GM21576 (cell line): Measurements from ENCODE around the gene ZNF117.
"Not testable (repeated sequence)": the region's sequence is repeated elsewhere in the genome, so short reads cannot be mapped to it uniquely, and the experiment has no call there.

Experiments
- ATAC-seq: cut with Tn5 transposase; IDR thresholded peaks from one replicate; pipeline ENCODE4 v1.9.1; 2021; ENCODE audit warnings: mild to moderate bottlenecking, moderate library complexity; ENCODE audit not compliant: unreplicated experiment

ZNF117 gene

DNA sequence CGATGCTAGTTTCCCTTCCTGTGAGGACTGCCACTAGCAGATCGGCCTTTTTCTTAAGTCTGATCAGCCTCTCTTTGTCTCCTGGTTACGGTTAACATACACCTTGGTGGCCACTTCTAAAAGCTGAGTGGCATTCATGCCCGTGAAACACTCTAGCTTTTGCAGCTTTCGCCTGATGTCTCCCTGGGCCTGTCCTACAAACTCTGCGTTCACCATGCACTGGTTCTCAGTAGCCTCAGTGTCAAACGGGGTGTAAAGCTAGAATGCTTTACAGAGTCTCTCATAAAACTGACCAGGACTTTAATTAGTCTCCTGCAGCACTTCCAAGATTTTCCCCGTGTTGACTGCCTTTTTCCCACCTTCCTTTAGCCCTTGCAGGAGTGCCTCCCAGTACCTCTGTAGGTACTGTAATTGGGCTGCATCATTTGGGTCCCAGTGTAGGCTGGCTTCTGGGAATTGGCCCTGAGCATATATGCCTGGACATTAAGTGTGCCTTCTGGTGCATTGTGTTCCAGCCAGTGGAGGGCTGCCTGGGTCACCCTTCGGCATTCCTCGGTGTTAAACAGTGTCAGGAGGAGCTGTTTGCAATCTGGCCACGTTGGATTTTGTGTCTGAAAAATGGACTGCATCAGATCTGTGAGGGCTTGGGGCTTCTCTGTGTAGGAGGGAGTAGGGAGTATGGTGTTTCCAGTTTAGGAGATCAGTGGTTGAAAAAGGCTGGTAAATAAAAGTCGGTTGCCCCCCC lies 6.5 kb upstream of the ZNF117 start:
- no peak for ATAC-seq

GRCh38 chr7:64996305-64996704 lies 5.5 kb upstream of the ZNF117 start:
- no peak for ATAC-seq

- no peak for ATAC-seq
Measured at GRCh38 chr7:64993901-64994300, 3.1 kb upstream of the ZNF117 start.

DNA sequence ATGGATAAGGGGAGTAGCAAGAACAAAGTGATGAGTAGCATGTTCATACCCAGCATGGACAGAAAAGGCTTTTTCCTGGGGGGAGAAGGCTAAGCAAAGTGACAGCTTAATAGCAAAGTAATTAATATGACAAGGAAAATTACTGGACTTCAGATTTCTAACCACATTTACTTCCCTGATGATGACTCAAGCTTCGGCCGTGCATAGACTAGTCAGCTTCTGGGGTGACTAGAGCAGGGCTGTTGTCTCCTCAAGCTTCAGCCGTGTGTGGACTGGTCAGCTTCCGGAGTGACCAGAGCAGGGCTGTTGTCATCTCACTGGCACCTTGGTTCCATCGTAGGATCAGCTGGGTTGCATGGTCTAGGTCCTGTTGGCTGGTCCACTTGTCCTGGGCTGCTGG lies 2.1 kb upstream of the ZNF117 start:
- no peak for ATAC-seq

- ATAC-seq: no peak
Measured at GRCh38 chr7:64990216-64990615, 620 bp downstream of the ZNF117 start.

- no peak for ATAC-seq
Measured at GRCh38 chr7:64978497-64979203, 12.2 kb downstream of the ZNF117 start.

GRCh38 chr7:64965594-64965993 lies 25.2 kb downstream of the ZNF117 start:
- ATAC-seq: no peak

GRCh38 chr7:64959072-64959747 lies 31.6 kb downstream of the ZNF117 start:
- no peak for ATAC-seq

DNA sequence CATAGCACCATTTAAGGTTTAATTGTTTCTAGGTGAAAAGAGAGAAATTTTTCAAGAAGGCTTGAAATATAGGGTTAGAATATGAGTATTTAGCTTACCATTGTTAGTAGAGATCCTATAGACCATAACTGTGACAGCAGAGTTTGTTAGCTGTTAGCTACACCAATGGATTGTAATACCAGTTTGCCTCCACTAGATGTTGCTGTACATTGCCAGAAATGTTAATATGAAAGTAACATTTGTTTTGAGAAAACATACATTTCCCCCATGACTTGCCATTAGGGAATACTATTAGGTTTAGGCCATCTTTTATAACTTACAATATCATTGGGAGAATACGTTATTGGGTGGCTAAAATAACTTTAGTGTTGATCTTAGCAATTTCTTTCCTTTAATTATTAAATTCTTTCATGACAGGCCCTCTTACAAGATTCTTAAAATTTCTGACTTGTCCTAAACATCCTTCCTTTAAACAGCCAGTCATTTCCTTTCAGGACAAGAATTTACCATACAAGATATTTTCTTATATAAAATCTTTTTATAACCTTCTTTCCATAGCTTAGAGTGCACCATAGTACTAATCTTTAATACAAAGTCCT lies 39.5 kb downstream of the ZNF117 start:
- ATAC-seq: no peak

DNA sequence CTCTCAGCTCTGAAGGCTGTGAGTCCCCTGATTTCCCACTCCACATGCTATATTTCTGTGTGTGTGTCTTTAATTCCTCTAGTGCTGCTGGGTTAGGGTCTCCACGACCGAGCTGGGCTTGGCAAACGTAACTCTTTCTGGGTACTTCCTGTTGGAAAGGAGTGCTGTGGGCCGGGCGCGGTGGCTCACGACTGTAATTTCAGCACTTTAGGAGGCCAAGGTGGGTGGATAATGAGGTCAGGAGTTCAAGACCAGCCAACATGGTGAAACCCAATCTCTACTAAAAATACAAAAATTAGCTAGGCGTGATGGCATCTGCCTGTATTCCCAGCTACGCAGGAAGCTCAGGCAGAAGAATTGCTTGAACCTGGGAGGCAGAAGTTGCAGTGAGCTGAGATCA lies 40.2 kb downstream of the ZNF117 start:
- ATAC-seq: not testable (repeated sequence)

GRCh38 chr7:64948774-64949173 lies 42.1 kb downstream of the ZNF117 start:
- ATAC-seq: not testable (repeated sequence)

GRCh38 chr7:64947252-64948000 lies 43.4 kb downstream of the ZNF117 start:
- no peak for ATAC-seq

GRCh38 chr7:64946772-64947171 lies 44.1 kb downstream of the ZNF117 start:
- ATAC-seq: no peak

DNA sequence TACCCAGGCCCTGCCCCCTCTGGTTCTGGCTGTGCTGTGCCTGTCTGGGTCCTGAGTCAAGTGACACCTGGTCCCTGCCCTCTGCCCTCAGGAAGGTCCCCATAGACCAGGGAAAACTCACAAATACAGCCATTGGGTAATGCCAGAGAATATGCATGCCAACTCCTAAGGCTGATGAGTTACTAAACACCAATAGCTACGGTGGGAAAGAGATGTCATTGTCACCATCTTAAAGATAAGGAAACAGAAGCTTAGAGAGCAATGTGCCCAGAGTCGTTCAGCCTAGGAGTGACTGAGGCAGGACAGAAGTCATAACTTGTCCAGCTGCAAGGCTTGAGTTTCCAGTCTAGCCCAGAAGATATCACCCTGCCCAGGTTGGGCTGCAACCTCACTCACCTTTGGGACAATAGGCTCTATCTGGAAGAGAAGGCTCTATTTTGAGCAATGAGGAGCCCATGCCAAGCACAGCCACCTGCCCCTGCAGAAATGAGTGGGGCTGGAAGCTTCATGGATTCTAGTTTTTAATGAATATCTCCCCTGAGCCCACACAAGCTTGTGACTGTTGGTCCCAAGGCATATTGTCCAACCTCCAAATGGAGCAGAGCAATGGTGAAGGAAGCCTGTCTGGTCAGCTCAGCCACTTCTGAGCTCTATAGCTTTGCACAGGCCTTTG lies 45.2 kb downstream of the ZNF117 start:
- no peak for ATAC-seq

DNA sequence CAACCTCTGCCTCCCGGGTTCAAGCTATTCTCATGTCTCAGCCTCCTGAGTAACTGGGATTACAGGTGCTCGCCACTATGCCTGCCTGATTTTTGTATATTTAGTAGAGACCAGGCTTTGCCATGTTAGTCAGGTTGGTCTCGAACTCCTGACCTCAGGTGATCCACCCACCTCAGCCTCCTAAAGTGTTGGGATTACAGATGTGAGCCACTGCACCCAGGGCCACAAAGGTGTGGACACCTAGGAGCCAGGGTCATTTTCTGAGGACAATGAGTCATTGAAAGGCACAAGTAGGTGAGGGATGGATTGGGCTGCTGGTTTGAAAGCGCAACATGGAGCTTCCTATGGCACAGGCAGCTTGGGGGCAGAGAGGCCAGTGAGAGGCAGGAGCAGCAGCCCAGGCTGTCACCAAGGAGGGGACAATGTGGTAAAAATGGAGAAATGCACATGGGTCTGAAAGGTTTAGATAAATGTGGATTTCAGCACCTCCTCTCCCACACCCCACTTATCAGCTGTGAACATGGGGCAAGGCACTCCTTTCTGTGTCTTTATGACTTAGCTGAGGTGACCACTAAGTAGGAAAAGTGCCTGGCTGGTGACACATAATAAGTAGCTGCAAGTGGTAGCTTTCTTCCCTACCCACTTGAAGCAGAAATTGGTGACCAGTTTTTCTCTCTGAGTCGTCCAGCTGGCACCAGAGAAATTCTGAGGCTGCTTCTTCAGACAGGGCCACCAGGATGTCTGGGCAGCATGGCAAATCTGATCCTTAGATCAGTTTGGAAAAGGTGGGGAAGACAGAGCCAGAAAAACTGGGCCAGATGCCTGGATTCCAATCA lies 46.0 kb downstream of the ZNF117 start:
- ATAC-seq: not testable (repeated sequence)

DNA sequence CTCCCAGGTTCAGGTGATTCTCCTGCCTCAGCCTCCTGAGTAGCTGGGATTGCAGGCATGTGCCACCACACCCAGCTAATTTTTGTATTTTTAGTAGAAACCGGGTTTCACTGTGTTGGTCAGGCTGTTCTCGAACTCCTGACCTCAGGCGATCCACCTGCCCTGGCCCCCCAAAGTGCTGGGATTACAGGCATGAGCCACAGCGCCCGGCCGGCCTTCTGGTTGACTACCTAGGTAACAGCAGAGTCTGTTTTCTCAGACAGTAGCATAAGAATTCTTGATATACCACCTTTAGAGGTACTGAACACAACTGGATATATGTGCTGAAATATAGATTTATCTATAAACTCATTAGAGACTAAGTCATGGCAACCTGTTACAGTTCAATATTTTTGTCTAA lies 50.8 kb downstream of the ZNF117 start:
- not testable (repeated sequence) for ATAC-seq

DNA sequence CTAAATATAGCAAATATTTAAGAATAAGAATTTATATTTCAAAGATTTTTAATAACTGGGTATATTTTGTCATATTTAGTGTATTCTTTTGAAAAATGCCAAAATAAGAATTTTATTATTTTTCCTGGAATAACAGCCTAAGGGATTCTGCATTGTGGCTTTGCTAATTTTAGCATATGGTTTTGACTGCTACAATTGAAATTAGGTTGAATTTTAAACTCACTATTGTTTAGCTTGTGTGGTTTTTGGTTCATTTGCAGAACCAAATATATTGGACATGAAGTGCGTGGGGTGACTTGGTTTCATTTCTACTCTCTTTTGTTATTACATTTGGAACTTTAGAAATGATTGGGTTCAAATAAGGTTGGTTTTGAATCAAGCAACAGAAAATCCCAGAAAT lies 52.3 kb downstream of the ZNF117 start:
- no peak for ATAC-seq

GRCh38 chr7:64934478-64934877 lies 56.4 kb downstream of the ZNF117 start:
- ATAC-seq: no peak
